HG03196 (cell line): ENCODE results near the gene NBPF1.
"Not testable (repeated sequence)": the region's sequence is repeated elsewhere in the genome, so short reads cannot be mapped to it uniquely, and the experiment has no call there.

Source experiments
- ATAC-seq: cut with Tn5 transposase; IDR thresholded peaks from one replicate; pipeline ENCODE4 v1.9.1; 2021; ENCODE audit not compliant: unreplicated experiment

Gene NBPF1

DNA sequence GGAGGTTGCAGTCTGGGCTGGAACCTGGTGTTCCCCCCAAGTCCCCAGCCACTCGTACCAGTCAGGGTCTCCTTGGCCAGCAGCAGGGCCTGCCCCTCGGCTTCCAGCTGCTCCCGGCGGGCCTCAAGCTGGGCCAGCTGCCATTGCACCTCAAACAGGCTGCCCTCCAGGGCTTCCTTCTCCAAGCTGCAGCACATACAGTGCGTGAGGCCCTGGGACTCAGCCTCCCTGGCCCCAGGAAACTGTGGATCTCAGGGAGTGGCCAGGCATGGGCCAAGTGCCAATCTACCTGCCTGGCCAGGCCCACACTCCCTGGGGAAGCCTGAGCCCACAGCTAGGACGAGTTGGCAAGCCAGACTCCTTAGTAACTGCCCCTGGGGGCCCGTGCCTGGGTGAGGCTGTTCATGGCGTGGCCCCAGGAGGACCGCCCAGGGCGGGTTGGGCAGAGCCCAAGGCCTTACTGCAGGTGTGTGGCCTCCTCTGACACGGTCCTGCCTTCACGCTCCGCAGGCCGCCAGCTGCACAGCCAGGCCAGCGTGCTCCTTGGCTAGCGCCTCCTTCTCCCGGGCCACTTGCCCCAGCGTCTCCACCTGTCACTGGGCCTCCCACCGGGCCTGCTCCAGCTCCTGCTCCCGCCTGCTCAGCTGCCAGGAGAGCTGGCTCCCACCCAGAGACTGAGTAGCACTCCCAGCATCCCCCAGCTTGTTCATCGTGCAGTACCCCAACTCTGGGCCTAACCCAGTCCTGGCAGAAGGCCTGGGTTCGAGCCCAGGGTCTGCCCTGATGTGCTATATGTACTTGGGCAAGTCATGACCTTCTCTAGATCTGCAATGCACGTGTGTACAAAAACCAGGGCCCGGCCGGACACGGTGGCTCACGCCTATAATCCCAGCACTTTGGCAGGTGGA lies 10.7 kb upstream of the NBPF1 start:
- not testable (repeated sequence) for ATAC-seq

DNA sequence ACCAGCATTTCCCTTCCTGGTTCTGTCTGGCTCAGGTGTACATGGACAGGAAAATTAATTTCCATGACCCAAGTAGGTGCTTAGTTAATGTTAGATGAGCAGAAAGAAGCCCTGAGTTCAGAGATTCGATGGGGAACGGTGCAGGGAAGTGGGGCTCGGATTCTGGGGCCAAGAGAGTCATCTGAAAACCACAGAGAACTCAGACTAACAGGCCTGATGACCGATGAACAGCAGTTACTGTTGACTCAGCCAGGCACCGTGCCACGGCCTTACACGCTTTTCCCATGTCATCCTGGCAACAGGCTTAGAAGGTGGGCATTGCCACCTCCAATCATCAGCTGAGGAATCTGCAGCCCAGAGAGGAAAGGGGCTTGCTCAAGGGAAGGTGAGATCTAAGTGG lies 10.0 kb upstream of the NBPF1 start:
- ATAC-seq, result not testable (repeated sequence)

DNA sequence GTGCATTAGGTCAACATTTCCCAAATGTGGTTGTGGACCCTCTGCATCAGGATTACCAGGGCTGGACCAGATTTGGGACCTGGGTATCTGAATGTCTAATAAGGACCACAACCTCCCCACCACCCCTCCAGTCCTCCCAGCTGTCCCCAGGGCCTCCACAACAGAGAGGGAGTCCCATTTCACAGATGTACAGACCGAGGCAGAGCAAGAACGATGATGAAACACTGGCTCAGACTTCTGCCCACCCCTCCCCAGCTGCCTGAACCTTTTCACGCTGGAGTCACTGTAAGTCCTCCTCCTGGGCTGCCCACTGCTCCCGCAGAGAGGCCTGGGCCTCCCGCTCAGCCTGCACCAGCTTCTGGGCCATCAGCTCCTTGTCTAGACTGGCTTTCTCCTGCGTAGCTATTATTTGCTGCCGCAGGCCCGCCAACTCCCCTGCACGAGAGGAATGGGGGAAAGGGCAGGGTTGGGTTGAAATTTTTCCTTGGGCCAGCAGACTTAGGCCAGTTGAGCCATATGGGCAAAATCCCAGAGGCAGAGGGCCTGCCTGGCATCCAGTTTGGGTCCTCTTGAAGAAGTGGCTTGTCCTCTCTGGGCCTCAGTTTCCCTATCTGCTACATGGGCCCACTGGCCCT lies 8.4 kb upstream of the NBPF1 start:
- not testable (repeated sequence) for ATAC-seq

DNA sequence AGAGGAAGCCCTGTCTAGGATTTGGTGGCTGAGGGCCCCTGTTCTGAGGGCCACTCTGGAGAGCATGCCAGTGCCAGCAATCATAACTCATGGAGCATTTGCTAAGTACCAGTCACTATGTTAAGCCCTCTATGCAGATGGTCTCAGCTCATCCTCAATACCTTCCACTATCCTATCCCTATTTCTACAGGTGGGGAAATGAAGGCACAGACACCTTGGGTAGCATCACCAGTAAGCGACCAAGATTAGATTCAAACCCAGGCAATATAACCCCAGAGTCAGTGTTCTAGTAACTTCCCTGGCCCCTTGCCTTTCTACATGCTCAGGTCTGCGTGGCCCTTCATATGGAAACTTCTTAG lies 7.9 kb upstream of the NBPF1 start:
- ATAC-seq, result no peak

DNA sequence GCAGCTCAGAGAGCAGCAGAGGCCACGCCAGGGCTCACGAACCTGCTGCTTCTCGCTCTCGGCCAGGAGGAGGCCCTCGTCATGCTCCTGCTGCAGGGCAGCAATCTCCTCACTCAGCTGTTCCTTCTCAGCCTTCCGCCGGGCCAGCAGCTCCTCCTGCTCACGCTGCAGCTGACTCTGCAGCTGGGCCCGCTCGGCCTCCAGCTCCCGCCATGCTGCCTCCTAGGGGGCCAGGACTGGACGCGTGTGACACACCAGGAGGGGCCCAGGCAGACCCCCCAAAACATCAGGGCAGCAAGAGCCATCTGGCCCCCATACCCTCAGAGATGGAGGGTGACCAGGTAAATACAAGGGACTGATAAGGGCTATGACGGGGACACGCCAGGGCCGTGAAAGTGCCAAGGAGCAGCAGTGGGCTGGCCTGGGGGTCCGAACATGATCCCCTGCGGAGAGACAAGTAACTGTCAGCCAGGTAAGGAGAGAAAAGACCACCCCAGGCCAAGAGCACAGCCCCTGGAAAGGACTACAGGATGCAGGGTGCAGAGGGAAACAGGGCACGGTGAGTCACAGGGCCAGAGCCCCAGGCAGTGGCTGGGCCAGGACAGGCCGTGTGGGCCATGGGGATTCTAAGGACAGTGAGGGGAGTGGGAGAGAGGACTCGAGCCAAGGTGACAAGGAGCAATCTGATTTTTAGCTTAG lies 6.6 kb upstream of the NBPF1 start:
- not testable (repeated sequence) for ATAC-seq

DNA sequence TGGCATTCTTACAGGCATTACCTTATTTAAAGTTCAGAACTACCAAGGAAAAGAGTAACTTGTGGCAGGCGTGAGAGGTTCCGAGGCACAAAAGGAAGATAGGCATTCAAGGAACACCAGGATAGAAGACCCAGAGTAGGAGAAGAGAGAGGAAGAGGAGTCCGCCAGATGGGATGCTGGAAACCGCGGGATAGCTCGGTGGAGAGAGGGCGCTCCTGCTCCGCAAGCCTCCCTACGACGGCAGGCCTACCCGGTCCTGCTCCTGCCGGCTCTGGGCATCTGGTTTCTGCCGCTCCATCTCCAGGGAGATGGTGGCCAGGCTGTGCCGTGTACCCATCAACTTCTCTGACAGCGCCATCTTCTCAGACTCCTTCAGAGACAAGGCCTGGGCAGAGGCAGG lies 5.4 kb upstream of the NBPF1 start:
- no peak for ATAC-seq

DNA sequence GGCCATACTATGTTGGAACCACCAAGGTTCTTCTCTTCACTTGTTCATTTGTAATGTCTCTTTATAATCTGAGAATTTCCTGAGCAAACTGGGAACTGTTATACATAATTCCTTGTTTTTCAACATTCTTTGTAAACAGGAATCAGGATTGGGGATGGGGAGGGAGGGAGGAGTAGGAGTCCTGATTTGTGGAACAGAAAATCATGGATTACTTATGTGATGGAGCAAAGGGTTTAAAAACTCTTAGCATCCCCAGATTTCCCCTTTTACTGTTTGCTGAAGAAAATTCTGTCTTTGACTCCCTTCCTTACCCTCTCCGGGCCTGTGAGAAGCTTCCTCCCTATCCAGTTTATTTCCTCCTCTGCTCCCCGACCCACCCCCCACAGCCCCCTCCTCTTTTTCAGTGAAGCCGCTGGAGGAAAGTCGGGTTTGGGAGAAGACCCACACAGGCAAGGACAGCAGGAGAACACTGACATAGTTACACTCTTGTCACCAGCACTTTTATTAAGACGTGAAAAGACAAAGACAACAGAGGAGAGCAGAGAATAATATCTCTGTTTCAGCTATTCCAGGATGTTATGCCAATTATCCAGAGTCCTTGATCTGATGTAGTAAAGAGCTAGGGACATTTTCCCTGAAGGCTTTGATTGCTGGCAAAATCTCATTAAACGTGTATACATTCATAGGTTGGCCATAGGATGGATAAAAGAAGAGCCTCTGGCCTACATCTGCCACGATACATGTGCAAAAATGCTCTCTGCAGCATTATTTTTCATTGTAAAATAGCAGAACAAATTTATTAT lies 4.6 kb upstream of the NBPF1 start:
- ATAC-seq, result no peak

DNA sequence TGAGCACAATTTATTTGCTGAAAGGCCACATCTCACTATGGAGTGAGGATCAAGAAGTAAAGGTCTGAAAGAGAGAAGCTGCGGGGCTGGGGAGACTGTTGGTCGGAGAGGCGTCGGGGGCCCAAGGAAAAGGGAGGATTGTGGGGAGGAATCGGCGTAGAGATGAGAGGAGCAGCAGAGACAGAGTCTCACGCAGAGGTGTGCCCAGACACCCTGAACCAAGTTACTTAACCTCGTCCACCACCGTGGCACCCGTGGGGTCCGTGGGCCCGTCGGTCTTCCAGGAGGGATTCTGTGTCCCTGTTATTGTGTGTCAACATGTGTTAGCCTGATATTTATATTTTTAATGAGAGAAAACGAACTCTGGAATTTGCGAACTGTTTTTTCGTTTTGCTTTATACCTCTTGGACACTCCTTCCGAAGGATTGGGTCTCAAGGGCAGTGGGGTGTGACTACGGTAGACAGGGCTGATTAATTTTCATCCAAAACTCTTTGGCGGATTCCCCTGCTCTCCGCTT lies 3.8 kb upstream of the NBPF1 start:
- ATAC-seq, result no peak

DNA sequence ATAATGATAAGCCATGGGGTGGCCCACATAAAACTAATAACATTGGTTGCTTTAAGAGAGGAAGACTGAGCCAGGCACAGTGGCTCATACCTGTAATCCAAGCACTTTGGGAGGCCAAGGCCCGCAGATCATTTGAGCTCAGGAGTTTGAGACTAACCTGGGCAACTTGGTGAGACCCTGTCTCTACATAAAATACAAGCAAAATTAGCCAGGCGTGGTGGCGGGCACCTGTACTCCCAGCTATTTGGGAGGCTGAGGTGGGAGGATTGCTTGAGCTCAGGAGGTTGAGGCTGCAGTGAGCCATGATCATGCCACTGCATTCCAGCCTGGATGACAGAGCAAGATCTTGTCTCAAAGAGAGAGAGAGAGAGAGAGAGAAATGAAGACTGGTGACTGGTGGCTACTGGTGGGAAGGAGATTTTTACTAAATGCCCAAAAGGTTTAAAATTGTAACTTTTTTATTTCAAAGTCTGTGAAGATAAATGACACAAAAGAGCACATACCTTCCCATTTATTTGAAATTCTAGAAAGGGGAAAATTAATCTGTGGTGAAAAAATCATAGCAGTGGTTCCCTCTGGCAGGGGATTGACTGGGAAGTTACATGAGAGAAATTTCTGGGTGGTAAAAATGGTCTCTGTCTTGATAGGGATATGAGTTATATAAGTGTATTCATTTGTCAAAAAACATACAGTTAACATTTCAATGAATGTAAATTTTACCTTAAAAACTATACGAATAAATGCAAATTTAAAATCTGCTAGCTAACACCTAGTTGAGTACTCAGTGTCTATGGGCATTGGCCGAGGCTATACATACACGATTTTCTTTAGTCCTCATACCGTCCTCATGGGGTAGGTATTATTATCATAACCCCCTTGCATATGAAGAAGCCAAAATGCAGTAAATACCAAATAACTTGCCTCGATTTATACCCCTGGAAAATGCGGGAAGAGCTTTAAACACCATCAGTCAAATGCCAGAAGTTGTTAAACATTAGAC lies 2.2 kb upstream of the NBPF1 start:
- no peak for ATAC-seq

DNA sequence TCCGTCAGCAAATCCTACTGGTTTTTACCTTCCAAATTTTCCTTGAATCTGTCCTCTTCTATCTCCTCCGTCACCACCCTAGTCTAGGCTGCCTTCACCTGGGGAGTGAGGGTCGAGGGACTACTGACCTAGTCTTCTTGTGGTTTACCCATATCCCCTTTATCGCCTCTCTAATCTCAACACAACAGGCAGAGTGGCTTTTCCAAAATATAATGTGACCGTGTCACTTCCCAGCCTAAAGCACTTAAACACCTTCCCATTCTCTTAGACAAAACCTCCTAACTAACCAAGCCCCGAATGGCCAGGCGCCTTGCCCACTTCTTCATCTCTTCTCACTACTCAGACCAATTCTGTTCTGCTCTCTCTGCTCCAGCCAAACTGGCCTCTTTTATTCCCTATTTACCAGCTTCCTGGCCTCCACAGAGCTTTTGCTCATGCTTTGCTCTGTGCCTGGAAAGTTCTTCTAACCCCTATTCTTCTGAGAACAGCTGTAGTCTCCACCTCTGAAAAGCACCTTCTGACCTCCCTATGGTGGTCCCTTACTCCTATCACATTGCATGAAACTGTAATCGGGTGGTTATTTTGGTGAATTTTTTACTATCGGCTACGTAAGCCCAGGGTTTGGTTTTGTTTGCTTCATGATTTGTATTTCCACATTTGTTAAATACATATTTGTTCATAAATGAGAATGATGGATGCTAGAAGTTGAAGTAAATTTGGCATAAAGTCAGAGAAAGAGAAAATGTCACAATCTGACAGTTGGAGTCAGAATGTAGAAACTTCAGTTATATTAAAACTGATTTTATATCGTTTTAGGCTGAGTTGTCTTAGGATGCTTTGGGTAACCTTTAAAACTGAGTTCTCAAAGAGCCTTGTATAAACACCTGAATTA lies 1.2 kb upstream of the NBPF1 start:
- ATAC-seq, result no peak

DNA sequence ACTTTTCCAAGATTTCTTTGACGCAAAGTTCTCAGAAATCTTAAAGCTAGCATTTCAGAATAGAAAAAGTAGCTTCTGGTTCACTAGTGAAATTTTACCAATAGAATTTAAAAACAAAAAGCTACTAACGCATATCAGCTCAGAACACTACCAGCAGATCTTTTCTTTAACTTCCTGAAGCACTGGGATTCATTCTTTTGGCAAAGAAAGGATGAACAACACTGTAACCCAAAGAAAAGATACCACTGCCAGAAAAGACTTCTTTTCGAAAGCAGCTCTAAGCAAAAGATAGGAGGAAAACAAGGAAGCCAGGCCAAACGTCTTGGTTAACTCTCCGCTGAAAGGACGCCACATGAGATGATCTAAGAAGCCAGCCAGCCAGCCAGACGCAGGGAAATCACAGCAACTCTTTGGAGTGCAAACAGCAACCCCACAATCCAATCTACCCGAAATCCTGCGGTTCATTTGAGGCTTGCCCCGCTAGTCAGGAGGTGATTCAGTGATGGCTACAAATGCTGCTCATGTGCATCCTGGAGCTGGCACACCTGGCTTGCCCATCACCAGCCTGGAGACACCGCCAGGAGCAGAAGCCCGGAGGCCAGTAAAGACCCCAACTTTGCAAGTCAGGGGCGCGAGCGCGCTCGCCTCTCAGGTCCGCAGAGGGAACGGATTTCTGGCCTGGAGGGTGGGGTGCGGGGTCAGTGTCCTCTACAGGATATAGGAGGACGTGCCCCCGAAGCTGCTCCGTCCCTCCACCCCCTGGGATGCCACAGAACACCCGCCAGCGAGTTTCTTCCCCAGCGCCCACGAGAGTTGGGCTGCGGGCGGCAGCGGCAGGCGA lies 812 bp downstream of the NBPF1 start:
- no peak for ATAC-seq

DNA sequence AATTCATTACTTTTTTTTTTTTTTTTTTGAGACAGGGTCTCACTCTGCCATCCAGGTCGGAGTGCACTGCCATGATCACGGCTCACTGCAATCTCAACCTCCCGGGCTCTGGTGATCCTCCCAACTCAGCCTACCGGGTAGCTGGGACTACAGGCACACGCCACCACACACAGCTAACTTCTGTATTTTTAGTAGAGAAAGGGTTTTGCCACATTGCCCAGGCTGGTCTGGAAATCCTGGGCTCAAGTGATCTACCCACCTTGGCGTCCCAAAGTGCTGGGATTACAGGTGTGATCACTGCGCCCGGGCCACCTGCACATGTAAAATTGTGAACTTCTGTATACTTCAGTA lies 1.4 kb downstream of the NBPF1 start:
- not testable (repeated sequence) for ATAC-seq

DNA sequence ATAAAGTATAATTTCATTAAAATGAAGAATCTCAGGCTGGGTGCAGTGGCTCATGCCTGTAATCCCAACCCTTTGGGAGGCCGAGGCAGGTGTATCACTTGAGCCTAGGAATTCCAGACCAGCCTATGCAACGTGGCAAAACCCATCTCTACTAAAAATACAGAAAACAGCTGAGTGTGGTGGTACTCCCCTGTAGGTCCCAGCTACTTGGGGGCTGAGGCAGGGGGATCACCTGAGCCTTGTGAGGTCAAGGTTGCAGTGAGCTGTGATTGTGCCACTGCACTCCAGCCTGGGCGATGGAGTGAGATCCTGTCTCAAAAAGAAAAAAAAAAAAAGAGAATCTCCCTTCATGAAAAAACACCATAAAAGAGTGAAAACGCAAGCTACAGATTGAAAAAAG lies 2.2 kb downstream of the NBPF1 start:
- not testable (repeated sequence) for ATAC-seq

DNA sequence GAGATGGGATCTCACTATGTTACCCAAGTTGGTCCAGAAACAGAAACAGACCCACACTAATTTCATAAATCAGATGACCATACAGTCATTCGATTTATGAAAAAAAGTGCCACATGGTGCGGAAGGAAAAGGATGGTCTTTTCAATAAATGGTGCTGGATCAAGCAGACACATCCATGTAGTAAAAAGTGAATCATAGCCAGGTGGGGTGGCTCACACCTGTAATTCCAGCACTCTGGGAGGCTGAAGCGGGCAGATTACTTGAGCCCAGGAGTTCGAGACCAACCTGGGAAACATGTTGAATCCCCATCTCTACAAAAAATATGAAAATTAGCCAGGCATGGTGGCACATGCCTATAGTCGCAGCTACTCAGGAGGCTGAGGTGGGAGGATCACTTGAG lies 2.8 kb downstream of the NBPF1 start:
- not testable (repeated sequence) for ATAC-seq

DNA sequence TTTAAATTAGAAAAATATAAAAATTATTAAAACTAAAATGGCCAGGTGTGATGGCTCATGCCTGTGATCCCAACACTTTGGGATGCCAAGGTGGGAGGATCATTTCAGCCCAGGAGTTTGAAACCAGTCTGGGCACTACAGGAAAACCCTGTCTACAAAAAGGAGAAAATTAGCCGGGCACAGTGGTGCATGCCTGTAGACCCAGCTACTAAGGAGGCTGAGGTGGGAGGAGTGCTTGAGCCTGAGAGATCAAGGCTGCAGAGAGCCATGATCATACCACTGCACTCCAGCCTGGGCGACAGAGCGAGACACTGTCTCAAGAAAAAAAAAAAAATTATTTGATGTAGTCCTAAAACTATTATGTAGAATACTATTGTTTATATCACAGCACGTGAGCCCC lies 3.6 kb downstream of the NBPF1 start:
- ATAC-seq, result not testable (repeated sequence)

DNA sequence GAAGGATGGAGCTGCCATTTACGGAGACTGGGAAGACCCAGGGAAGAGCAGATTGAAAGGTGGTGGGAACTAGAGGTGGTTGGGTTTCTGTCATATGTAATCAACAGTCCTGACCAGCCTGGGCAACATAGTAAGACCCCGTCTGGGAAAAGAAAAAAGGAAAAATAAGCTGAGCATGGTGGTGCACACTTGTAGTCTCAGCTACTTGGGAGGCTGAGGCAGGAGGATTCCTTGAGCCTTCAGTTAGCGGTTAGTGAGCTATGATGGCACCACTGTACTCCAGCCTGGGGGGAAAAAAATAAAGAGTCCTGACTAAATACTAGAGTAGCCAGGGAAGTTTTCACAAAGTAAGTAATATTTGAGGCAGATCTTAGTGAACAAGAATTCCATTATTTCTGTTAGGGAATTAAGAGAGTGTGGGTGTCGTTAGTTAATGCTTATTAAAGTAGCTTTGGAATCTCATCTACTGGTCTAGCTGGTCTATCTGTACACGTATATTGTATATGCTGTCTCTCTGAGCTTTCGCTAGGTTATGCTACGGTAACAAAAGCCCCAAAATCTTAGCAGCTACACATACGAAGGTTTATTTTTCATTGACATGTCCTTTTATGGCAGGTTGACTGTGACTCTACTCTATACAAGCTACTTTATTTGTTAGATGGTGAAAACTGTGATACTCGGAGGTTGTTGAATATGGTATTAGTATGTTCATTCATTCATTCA lies 4.4 kb downstream of the NBPF1 start:
- ATAC-seq, result no peak
